K562 (cell line): ENCODE measurements around the gene PHPT1. TPM values are rescaled to one million over a fixed set of nuclear protein-coding genes. Genes with fewer than 3 reads are reported as not detected.

ENCODE experiments used
- CBX1 ChIP-seq: sonication (generic); IDR thresholded peaks from 2 replicates; pipeline ENCODE4 v1.6.1; 2016; ENCODE audit warnings: antibody characterized with exemption, low read depth, mild to moderate bottlenecking
- CEBPG ChIP-seq, 3 experiments: fragments of 200-800 bp in 1 of 3; sonication (Bioruptor generic) in 1 of 3; sonication (generic) in 1 of 3; formaldehyde crosslinking in 1 of 3; IDR thresholded peaks in 2 of 3; conservative IDR thresholded peaks in 1 of 3; 2 replicates each; pipeline versions ENCODE4 v1.6.1 to v1.8.0; 2016 to 2022; ENCODE audit warnings: missing compliant biosample characterization in 2 of 3, missing genetic modification characterization in 2 of 3, mild to moderate bottlenecking in 1 of 3, missing genetic modification reagents in 1 of 3
- FOXM1 ChIP-seq, 2 experiments: fragments of 450-650 bp in 1 of 2; sonication (generic) in 1 of 2; formaldehyde crosslinking in 1 of 2; IDR thresholded peaks; 2 replicates each; pipeline versions ENCODE4 v1.6.1 to v1.9.0; 2017 to 2022; ENCODE audit warnings: low read depth in 2 of 2, mild to moderate bottlenecking in 2 of 2, missing genetic modification reagents in 1 of 2, moderate library complexity in 1 of 2
- KDM1A ChIP-seq, 2 experiments: fragments of 450-650 bp; IDR thresholded peaks; 2 replicates each; pipeline ENCODE4 v1.6.1; 2016; ENCODE audit warnings: mild to moderate bottlenecking in 2 of 2
- RREB1 ChIP-seq: fragments of 250-450 bp; sonication (Bioruptor Pico); IDR thresholded peaks from 2 replicates; pipeline ENCODE4 v1.4.0; 2020
- SPI1 ChIP-seq: IDR thresholded peaks from 2 replicates; pipeline ENCODE4 v1.6.1; 2011; ENCODE audit warnings: low read depth, low read length, control low read depth, borderline replicate concordance
- UBTF ChIP-seq, 2 experiments: IDR thresholded peaks; 2 replicates each; pipeline ENCODE4 v1.6.1; 2012; ENCODE audit warnings: improper control_type of control experiment in 2 of 2, low read depth in 2 of 2, low read length in 2 of 2, borderline replicate concordance in 1 of 2
- ZBTB43 ChIP-seq: sonication (generic); formaldehyde crosslinking; IDR thresholded peaks from 2 replicates; pipeline ENCODE4 v1.8.0; 2023; ENCODE audit warnings: mild to moderate bottlenecking, missing genetic modification reagents
- ZHX1 ChIP-seq: fragments of 150-350 bp; conservative IDR thresholded peaks from 2 replicates; pipeline ENCODE4 v1.6.1; 2014; ENCODE audit warnings: low read length
- polyA plus RNA-seq, 8 experiments: library from polyadenylated mRNA; depleted of rRNA in 4 of 8; stranded (reverse) in 5 of 8; unstranded in 3 of 8; fragments of >200 nt; fragmentation: Nextera tagmentation in 2 of 8; fragmentation: Illumina TruSeq in 1 of 8; extraction: Ambion mirVana in 2 of 8; extraction: Trizol in 1 of 8; gene quantifications; 2 replicates each; pipeline versions ENCODE4 v1.2.1 to v1.2.3, GENCODE V29; 2011 to 2014; ENCODE audit warnings: inconsistent platforms in 1 of 8, missing spikeins in 1 of 8
- total RNA-seq, 7 experiments: library from RNA; depleted of rRNA in 6 of 7; stranded (reverse); fragments of >200 nt in 6 of 7; fragmentation: Illumina TruSeq in 2 of 7; extraction: Trizol in 2 of 7; gene quantifications; 2 replicates each; pipeline versions ENCODE4 v1.2.1 to v1.2.3, GENCODE V29; 2011 to 2021; ENCODE audit warnings: low replicate concordance in 1 of 7

The PHPT1 gene
- total and polyA plus RNA-seq, 9 of the 15 experiments (the other 6 are each of a cell fraction or from before 2014, with no cell fraction given) = 20.9 to 166 (median 129) TPM

GRCh38 chr9:136898483-136899100, 49.4 kb downstream of the PHPT1 start (continued):
- no peak for TF ChIP-seq ZBTB43 (CRISPR knock-in tag)
- TF ChIP-seq CEBPG (CRISPR knock-in tag; IDR thresholded peaks at IDR 0.05) = no peak
- TF ChIP-seq CEBPG (tag; conservative IDR thresholded peaks at IDR 0.05 in 1 of 2, IDR thresholded peaks at IDR 0.05 in 1 of 2) = no peak
- no peak for TF ChIP-seq SPI1
- no peak for TF ChIP-seq FOXM1 (IDR thresholded peaks at IDR 0.05; ENCODE audit: low read depth)
- no peak for TF ChIP-seq FOXM1 (CRISPR knock-in tag; IDR thresholded peaks at IDR 0.05; ENCODE audit: low read depth)
- TF ChIP-seq UBTF (IDR thresholded peaks at IDR 0.05; ENCODE audit: borderline replicate concordance in 1 of 2, low read depth in 2 of 2, low read length in 2 of 2) = no peak
- no peak for TF ChIP-seq ZHX1
- TF ChIP-seq RREB1 (CRISPR knock-in tag) = no peak
- TF ChIP-seq CBX1 = no peak
- no peak for TF ChIP-seq KDM1A (IDR thresholded peaks at IDR 0.05)
- TF ChIP-seq, all 486 proteins: peak for 0
